ENCODE measurements around the gene ALDOA. TPM values are rescaled to one million over a fixed set of nuclear protein-coding genes. Genes with fewer than 3 reads are reported as not detected.

Gene ALDOA
- total and polyA plus RNA-seq, 9 of the 15 experiments (the other 6 are each of a cell fraction or from before 2014, with no cell fraction given) = 311 to 2,224 (median 1,293) TPM

DNA sequence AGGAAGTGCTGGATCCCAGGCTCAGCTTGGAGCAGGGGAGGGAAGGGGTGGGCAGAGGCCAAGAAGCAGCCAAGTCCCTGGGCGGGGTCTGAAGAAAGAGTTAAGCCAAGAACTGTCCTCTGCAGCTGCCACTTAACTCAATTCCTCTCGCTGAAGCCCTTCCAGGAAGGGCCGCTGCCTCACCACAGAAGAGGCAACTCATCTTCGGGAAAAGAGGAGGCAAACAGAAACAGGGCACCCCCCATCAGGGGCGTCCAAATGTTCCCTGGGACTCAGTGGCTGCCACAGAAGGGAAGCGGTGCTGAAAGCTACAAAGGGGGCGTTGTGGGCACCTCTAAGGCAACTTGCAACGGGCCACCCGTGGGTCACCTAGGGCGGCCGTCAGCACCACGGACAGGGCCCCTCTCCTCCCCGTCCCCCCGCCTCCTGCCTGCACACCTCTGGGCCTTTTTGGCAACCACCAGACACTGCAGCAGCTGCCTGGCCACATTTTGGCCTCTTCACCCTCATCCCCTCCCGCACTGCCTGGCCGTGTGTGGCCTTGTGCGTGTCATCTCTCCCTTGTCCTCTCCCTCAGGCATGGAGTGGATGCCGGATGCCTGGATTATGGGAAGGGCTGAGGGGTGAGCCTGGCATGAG is 37.0 kb upstream of the ALDOA start (continued):
- peak; percentile 54; the same call in 1 of the 2 replicates for TF ChIP-seq ZNF766 (CRISPR knock-in tag; conservative IDR thresholded peaks at IDR 0.05)
- TF ChIP-seq, protein P1, sequence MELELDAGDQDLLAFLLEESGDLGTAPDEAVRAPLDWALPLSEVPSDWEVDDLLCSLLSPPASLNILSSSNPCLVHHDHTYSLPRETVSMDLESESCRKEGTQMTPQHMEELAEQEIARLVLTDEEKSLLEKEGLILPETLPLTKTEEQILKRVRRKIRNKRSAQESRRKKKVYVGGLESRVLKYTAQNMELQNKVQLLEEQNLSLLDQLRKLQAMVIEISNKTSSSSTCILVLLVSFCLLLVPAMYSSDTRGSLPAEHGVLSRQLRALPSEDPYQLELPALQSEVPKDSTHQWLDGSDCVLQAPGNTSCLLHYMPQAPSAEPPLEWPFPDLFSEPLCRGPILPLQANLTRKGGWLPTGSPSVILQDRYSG (tag; conservative IDR thresholded peaks at IDR 0.05; ENCODE audit: low read depth) = no peak
- TF ChIP-seq NR3C1 (CRISPR knock-in tag; IDR thresholded peaks at IDR 0.05) = 0 out of 2 replicates have a peak, but pooled peaks have one; percentile 31
- TF ChIP-seq ETV1 (tag; conservative IDR thresholded peaks at IDR 0.05; ENCODE audit: low read depth) = no peak
- TF ChIP-seq BRF1 (IDR thresholded peaks at IDR 0.05; ENCODE audit: borderline replicate concordance, extremely low read depth, insufficient read length) = no peak
- no peak for TF ChIP-seq NCOA6 (IDR thresholded peaks at IDR 0.05)
- TF ChIP-seq ESRRB (CRISPR knock-in tag; IDR thresholded peaks at IDR 0.05; ENCODE audit: borderline replicate concordance) = no peak
- no peak for TF ChIP-seq MBD2 (IDR thresholded peaks at IDR 0.05; ENCODE audit: borderline replicate concordance, low read depth)
- no peak; the same call in 1 of the 2 replicates for TF ChIP-seq ZNF263 (CRISPR knock-in tag; IDR thresholded peaks at IDR 0.05; ENCODE audit: borderline replicate concordance)
- TF ChIP-seq SMAD2 (IDR thresholded peaks at IDR 0.05; ENCODE audit: low read depth, low read length) = no peak
- no peak for TF ChIP-seq HNRNPLL (IDR thresholded peaks at IDR 0.05; ENCODE audit: low read depth, low read length, poor library complexity, severe bottlenecking)
- TF ChIP-seq, protein P2, sequence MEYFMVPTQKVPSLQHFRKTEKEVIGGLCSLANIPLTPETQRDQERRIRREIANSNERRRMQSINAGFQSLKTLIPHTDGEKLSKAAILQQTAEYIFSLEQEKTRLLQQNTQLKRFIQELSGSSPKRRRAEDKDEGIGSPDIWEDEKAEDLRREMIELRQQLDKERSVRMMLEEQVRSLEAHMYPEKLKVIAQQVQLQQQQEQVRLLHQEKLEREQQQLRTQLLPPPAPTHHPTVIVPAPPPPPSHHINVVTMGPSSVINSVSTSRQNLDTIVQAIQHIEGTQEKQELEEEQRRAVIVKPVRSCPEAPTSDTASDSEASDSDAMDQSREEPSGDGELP (CRISPR knock-in tag; IDR thresholded peaks at IDR 0.05; ENCODE audit: borderline replicate concordance) = peak; percentile 58
- TF ChIP-seq ZBTB7A (IDR thresholded peaks at IDR 0.05; ENCODE audit: borderline replicate concordance, control insufficient read depth, low read depth, low read length) = peak; percentile 47; the same call in 1 of the 2 replicates
- TF ChIP-seq DPF2 (IDR thresholded peaks at IDR 0.05) = no peak
- no peak for TF ChIP-seq BRD9 (IDR thresholded peaks at IDR 0.05; ENCODE audit: low read depth, partially characterized antibody)
- no peak for TF ChIP-seq TBP (optimal IDR thresholded peaks at IDR 0.05; ENCODE audit: low read depth, low read length)
- TF ChIP-seq, protein P3, sequence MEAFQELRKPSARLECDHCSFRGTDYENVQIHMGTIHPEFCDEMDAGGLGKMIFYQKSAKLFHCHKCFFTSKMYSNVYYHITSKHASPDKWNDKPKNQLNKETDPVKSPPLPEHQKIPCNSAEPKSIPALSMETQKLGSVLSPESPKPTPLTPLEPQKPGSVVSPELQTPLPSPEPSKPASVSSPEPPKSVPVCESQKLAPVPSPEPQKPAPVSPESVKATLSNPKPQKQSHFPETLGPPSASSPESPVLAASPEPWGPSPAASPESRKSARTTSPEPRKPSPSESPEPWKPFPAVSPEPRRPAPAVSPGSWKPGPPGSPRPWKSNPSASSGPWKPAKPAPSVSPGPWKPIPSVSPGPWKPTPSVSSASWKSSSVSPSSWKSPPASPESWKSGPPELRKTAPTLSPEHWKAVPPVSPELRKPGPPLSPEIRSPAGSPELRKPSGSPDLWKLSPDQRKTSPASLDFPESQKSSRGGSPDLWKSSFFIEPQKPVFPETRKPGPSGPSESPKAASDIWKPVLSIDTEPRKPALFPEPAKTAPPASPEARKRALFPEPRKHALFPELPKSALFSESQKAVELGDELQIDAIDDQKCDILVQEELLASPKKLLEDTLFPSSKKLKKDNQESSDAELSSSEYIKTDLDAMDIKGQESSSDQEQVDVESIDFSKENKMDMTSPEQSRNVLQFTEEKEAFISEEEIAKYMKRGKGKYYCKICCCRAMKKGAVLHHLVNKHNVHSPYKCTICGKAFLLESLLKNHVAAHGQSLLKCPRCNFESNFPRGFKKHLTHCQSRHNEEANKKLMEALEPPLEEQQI (IDR thresholded peaks at IDR 0.05) = no peak
- TF ChIP-seq PHF21A (IDR thresholded peaks at IDR 0.05; ENCODE audit: borderline replicate concordance, low read depth) = no peak
- TF ChIP-seq SMARCE1 (IDR thresholded peaks at IDR 0.05) = no peak
- TF ChIP-seq FOXJ2 (tag; IDR thresholded peaks at IDR 0.05) = no peak
- TF ChIP-seq, protein P4, sequence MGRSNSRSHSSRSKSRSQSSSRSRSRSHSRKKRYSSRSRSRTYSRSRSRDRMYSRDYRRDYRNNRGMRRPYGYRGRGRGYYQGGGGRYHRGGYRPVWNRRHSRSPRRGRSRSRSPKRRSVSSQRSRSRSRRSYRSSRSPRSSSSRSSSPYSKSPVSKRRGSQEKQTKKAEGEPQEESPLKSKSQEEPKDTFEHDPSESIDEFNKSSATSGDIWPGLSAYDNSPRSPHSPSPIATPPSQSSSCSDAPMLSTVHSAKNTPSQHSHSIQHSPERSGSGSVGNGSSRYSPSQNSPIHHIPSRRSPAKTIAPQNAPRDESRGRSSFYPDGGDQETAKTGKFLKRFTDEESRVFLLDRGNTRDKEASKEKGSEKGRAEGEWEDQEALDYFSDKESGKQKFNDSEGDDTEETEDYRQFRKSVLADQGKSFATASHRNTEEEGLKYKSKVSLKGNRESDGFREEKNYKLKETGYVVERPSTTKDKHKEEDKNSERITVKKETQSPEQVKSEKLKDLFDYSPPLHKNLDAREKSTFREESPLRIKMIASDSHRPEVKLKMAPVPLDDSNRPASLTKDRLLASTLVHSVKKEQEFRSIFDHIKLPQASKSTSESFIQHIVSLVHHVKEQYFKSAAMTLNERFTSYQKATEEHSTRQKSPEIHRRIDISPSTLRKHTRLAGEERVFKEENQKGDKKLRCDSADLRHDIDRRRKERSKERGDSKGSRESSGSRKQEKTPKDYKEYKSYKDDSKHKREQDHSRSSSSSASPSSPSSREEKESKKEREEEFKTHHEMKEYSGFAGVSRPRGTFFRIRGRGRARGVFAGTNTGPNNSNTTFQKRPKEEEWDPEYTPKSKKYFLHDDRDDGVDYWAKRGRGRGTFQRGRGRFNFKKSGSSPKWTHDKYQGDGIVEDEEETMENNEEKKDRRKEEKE (IDR thresholded peaks at IDR 0.05; ENCODE audit: borderline replicate concordance in 1 of 2, control insufficient read depth in 1 of 2, low read depth in 2 of 2, low read length in 1 of 2) = no peak

Measured in K562 (cell line).